ENCODE data around the gene LCE1E. TPM values are rescaled to one million over a fixed set of nuclear protein-coding genes. Genes with fewer than 3 reads are reported as not detected.

Gene LCE1E
- total RNA-seq, 1 experiment from 2014 or later: not detected

- no peaks in the 10 kb centered on the region for H3K79me2 ChIP-seq (ENCODE audit: insufficient read depth, low read length)
- RAD21 ChIA-PET (ENCODE audit: low non-redundant PET in 1 of 2, low total read pairs in 2 of 2, uncharacterized antibody in 2 of 2, unreplicated experiment in 2 of 2): no interaction called here
- no peak overlapping the region for H3K4me3 ChIP-seq (replicated peaks in 1 of 2; ENCODE audit: low read depth in 1 of 2, low read length in 2 of 2)
- DNase-seq (ENCODE audit: low read depth, low spot score) (no peak), ATAC-seq (no peak)
- TF ChIP-seq EZH2 (IDR thresholded peaks at IDR 0.05): no peak
- TF ChIP-seq EZH2phosphoT487 (IDR thresholded peaks at IDR 0.05; ENCODE audit: borderline replicate concordance): no peak
- CTCF ChIA-PET: no interaction called here
- no peaks in the 10 kb centered on the region for H3K9me3 ChIP-seq (ENCODE audit: control insufficient read depth in 1 of 2, insufficient read depth in 1 of 2, low read depth in 1 of 2, low read length in 2 of 2)
- intact Hi-C loops (cut with micrococcal nuclease): no loop called here
- no peak overlapping the region for H3K9ac ChIP-seq (ENCODE audit: low read length)
- no TSS peak for BruUV-seq (replicated peaks)
- no peak overlapping the region for H3K27ac ChIP-seq (ENCODE audit: low read depth, low read length)
- H2AFZ ChIP-seq (ENCODE audit: low read depth, low read length, poor library complexity, severe bottlenecking): no peak overlapping the region
- no peaks in the 10 kb centered on the region for H4K20me1 ChIP-seq (ENCODE audit: insufficient read depth)
- no peaks in the 10 kb centered on the region for H3K4me1 ChIP-seq (ENCODE audit: control insufficient read depth in 1 of 2, insufficient read depth in 2 of 2, low read length in 2 of 2)
- H3K9me2 ChIP-seq (ENCODE audit: insufficient read depth): no peaks in the 10 kb centered on the region
- no peak overlapping the region for H3K4me2 ChIP-seq (ENCODE audit: low read length)
- H3K36me3 ChIP-seq (ENCODE audit: control insufficient read depth in 1 of 2, insufficient read depth in 2 of 2, low read length in 2 of 2): no peaks in the 10 kb centered on the region
- POLR2A ChIA-PET: interaction anchor here (0.5 kb wide), 1 partner anchor 717 kb away, joined by 3 read pairs; no protein-coding TSS in a partner anchor
- peaks cover 41% of the 10 kb centered on the region for H3K27me3 ChIP-seq (ENCODE audit: insufficient read depth, low read length)
Measured at GRCh38 chr1:152752225-152752624, 33.8 kb upstream of the LCE1E start.

GRCh38 chr1:152753586-152753985 lies 32.5 kb upstream of the LCE1E start:
- no peak for ATAC-seq
- intact Hi-C loops (cut with micrococcal nuclease): no loop called here
- CTCF ChIA-PET: no interaction called here
- no peak for DNase-seq (ENCODE audit: low read depth, low spot score)
- Histone ChIP-seq H3K4me1 (ENCODE audit: control insufficient read depth in 1 of 2, insufficient read depth in 2 of 2, low read length in 2 of 2) (no peaks in the 10 kb centered on the region), H3K27ac (ENCODE audit: low read depth, low read length) (no peak overlapping the region), H3K36me3 (ENCODE audit: control insufficient read depth in 1 of 2, insufficient read depth in 2 of 2, low read length in 2 of 2) (no peaks in the 10 kb centered on the region), H3K79me2 (ENCODE audit: insufficient read depth, low read length) (no peaks in the 10 kb centered on the region), H4K20me1 (ENCODE audit: insufficient read depth) (no peaks in the 10 kb centered on the region), H3K9ac (ENCODE audit: low read length) (no peak overlapping the region), H2AFZ (ENCODE audit: low read depth, low read length, poor library complexity, severe bottlenecking) (no peak overlapping the region), H3K9me3 (ENCODE audit: control insufficient read depth in 1 of 2, insufficient read depth in 1 of 2, low read depth in 1 of 2, low read length in 2 of 2) (no peaks in the 10 kb centered on the region), H3K27me3 (ENCODE audit: insufficient read depth, low read length) (peaks cover 43% of the 10 kb centered on the region), H3K4me3 (replicated peaks in 1 of 2; ENCODE audit: low read depth in 1 of 2, low read length in 2 of 2) (no peak overlapping the region), H3K9me2 (ENCODE audit: insufficient read depth) (no peaks in the 10 kb centered on the region), H3K4me2 (ENCODE audit: low read length) (no peak overlapping the region)
- POLR2A ChIA-PET: no interaction called here
- RAD21 ChIA-PET (ENCODE audit: low non-redundant PET in 1 of 2, low total read pairs in 2 of 2, uncharacterized antibody in 2 of 2, unreplicated experiment in 2 of 2): no interaction called here
- TF ChIP-seq ZNF274 (IDR thresholded peaks at IDR 0.05; ENCODE audit: low read depth, low read length) (no peak), POLR2A (IDR thresholded peaks at IDR 0.05; ENCODE audit: borderline replicate concordance, extremely low read depth, insufficient read depth, insufficient read length) (no peak), EZH2phosphoT487 (IDR thresholded peaks at IDR 0.05; ENCODE audit: borderline replicate concordance) (no peak), SIN3A (IDR thresholded peaks at IDR 0.05; ENCODE audit: low read depth) (no peak), ZFX (IDR thresholded peaks at IDR 0.05) (no peak), ZBTB33 (IDR thresholded peaks at IDR 0.05; ENCODE audit: extremely low read depth, insufficient replicate concordance, low read length) (no peak)
- BruUV-seq (replicated peaks): no TSS peak

Data from HCT116 (cell line).